Measurements from ENCODE around the gene ASPG.
A peak's percentile ranks its signal among the peaks of the same experiment; 100 is the strongest.

The ASPG gene

GRCh38 chr14:104135121-104135903, 49.8 kb downstream of the ASPG start (continued):
- TF ChIP-seq HIC1 (tag by site-specific recombination; IDR thresholded peaks at IDR 0.05): no peak
- no peak for TF ChIP-seq ZNF785 (tag by site-specific recombination; IDR thresholded peaks at IDR 0.05)
- no peak for TF ChIP-seq ZNF2 (tag by site-specific recombination; IDR thresholded peaks at IDR 0.05)
- TF ChIP-seq ZNF596 (tag by site-specific recombination; IDR thresholded peaks at IDR 0.05): no peak
- no peak for TF ChIP-seq ZNF677 (tag by site-specific recombination; IDR thresholded peaks at IDR 0.05)
- no peak for TF ChIP-seq ZFP3 (tag by site-specific recombination; IDR thresholded peaks at IDR 0.05; ENCODE audit: low read depth)
- no peak for TF ChIP-seq PATZ1 (tag by site-specific recombination; IDR thresholded peaks at IDR 0.05)
- TF ChIP-seq ZFP69B (tag by site-specific recombination; IDR thresholded peaks at IDR 0.05): no peak
- no peak for TF ChIP-seq PRDM10 (tag by site-specific recombination; IDR thresholded peaks at IDR 0.05)
- no peak for TF ChIP-seq ZNF776 (tag by site-specific recombination; IDR thresholded peaks at IDR 0.05; ENCODE audit: borderline replicate concordance)
- TF ChIP-seq ZNF112 (tag by site-specific recombination; IDR thresholded peaks at IDR 0.05): no peak
- peak; percentile 93 for TF ChIP-seq ZBTB17 (tag by site-specific recombination; IDR thresholded peaks at IDR 0.05)
- peak; percentile 78 for TF ChIP-seq ZNF600 (tag by site-specific recombination; IDR thresholded peaks at IDR 0.05)
- TF ChIP-seq FEZF1 (tag by site-specific recombination; IDR thresholded peaks at IDR 0.05): no peak
- no peak for TF ChIP-seq KLF7 (tag by site-specific recombination; IDR thresholded peaks at IDR 0.05; ENCODE audit: borderline replicate concordance)
- TF ChIP-seq ZNF530 (tag by site-specific recombination; IDR thresholded peaks at IDR 0.05; ENCODE audit: low read depth): no peak
- peak; percentile 74 for TF ChIP-seq GLIS2 (tag by site-specific recombination; IDR thresholded peaks at IDR 0.05)
- peak; percentile 58; the same call in 1 of the 2 replicates for TF ChIP-seq ZNF560 (tag by site-specific recombination; IDR thresholded peaks at IDR 0.05; ENCODE audit: borderline replicate concordance)
- 0 out of 2 replicates have a peak, but pooled peaks have one; percentile 6 for TF ChIP-seq PRDM1 (tag by site-specific recombination; IDR thresholded peaks at IDR 0.05)
- no peak for TF ChIP-seq ZNF169 (tag by site-specific recombination; IDR thresholded peaks at IDR 0.05)
- no peak for TF ChIP-seq BCL11A (tag by site-specific recombination; IDR thresholded peaks at IDR 0.05; ENCODE audit: low read depth)
- no peak for TF ChIP-seq YY1 (tag by site-specific recombination; IDR thresholded peaks at IDR 0.05)
- TF ChIP-seq SCRT1 (tag by site-specific recombination; IDR thresholded peaks at IDR 0.05; ENCODE audit: borderline replicate concordance): no peak
- no peak for TF ChIP-seq ZNF404 (tag by site-specific recombination; IDR thresholded peaks at IDR 0.05)
- TF ChIP-seq TCF7L2 (IDR thresholded peaks at IDR 0.05; ENCODE audit: borderline replicate concordance, low read depth, low read length): no peak
- TF ChIP-seq ZNF449 (tag by site-specific recombination; IDR thresholded peaks at IDR 0.05): no peak
- no peak for TF ChIP-seq ZNF658 (tag by site-specific recombination; IDR thresholded peaks at IDR 0.05)

Data from HEK293 (cell line).